NCI-H774 (cell line): Measurements from ENCODE around the gene RBCK1.

ENCODE experiments used
- DNase-seq: peaks from one replicate; lab custom pipeline; 2025; lab: John Stamatoyannopoulos, UW

Gene RBCK1

GRCh38 chr20:399182-399707 is 8.9 kb upstream of the RBCK1 start:
- no peak for DNase-seq

GRCh38 chr20:400128-400453 is 8.0 kb upstream of the RBCK1 start:
- no peak for DNase-seq

- DNase-seq: no peak
Observed at GRCh38 chr20:400454-401275, 7.4 kb upstream of the RBCK1 start.

GRCh38 chr20:401682-402495 is 6.2 kb upstream of the RBCK1 start:
- DNase-seq: no peak

- no peak for DNase-seq
Observed at GRCh38 chr20:402496-402885, 5.6 kb upstream of the RBCK1 start.

GRCh38 chr20:402898-403581 is 5.1 kb upstream of the RBCK1 start:
- no peak for DNase-seq

- DNase-seq: no peak
Observed at GRCh38 chr20:403582-403957, 4.5 kb upstream of the RBCK1 start.

- DNase-seq: no peak
Observed at GRCh38 chr20:404088-404487, 4.0 kb upstream of the RBCK1 start.

- no peak for DNase-seq
Observed at GRCh38 chr20:406200-407132, 1.6 kb upstream of the RBCK1 start.

- DNase-seq: peak; percentile 70
Observed at GRCh38 chr20:407133-407952, 756 bp upstream of the RBCK1 start.

GRCh38 chr20:408843-409696 is 971 bp downstream of the RBCK1 start:
- no peak for DNase-seq

- DNase-seq: no peak
Observed at GRCh38 chr20:409697-410559, 1.8 kb downstream of the RBCK1 start.

- DNase-seq: no peak
Observed at GRCh38 chr20:412081-412480, 4.0 kb downstream of the RBCK1 start.

- DNase-seq: no peak
Observed at GRCh38 chr20:414161-414560, 6.1 kb downstream of the RBCK1 start.

- DNase-seq: no peak
Observed at GRCh38 chr20:415820-416322, 7.8 kb downstream of the RBCK1 start.

- DNase-seq: no peak
Observed at GRCh38 chr20:416950-417800, 9.1 kb downstream of the RBCK1 start.

- DNase-seq: no peak
Observed at GRCh38 chr20:417801-418342, 9.8 kb downstream of the RBCK1 start.
